ENCODE measurements around the gene MLXIP. TPM values are rescaled to one million over a fixed set of nuclear protein-coding genes. Genes with fewer than 3 reads are reported as not detected.

The MLXIP gene
- polyA plus RNA-seq, 1 experiment, result 4.8 TPM

GRCh38 chr12:122123761-122124145, 45.2 kb downstream of the MLXIP start:
- no peak for TF ChIP-seq CTCF (IDR thresholded peaks at IDR 0.05; ENCODE audit: insufficient read depth, low read depth, low read length)
- no peak for DNase-seq (ENCODE audit: low read depth)
- POLR2A ChIA-PET, result no interaction called here
- Histone ChIP-seq H3K36me3 (ENCODE audit: control insufficient read depth, insufficient read depth, low read length) (peaks cover 4% of the 10 kb centered on the region), H3K27me3 (ENCODE audit: control insufficient read depth, insufficient read depth, low read length) (no peaks in the 10 kb centered on the region), H3K4me3 (ENCODE audit: low read depth, low read length) (no peak overlapping the region)
- CTCF ChIA-PET, result interaction anchor here (0.7 to 16.2 kb wide), 27 partner anchors 8 to 329 kb away, joined by 3 to 207 read pairs (median 8); partner anchors contain the start of gene MLXIP

GRCh38 chr12:122124370-122124769, 45.8 kb downstream of the MLXIP start:
- H3K27me3 ChIP-seq (ENCODE audit: control insufficient read depth, insufficient read depth, low read length), result no peaks in the 10 kb centered on the region
- POLR2A ChIA-PET, result no interaction called here
- CTCF ChIA-PET, result interaction anchor here (0.6 to 16.2 kb wide), 9 partner anchors 14 to 330 kb away, joined by 3 to 207 read pairs (median 21); partner anchors contain the start of gene MLXIP
- TF ChIP-seq CTCF (IDR thresholded peaks at IDR 0.05; ENCODE audit: insufficient read depth, low read depth, low read length), result no peak
- H3K4me3 ChIP-seq (ENCODE audit: low read depth, low read length), result no peak overlapping the region
- H3K36me3 ChIP-seq (ENCODE audit: control insufficient read depth, insufficient read depth, low read length), result peaks cover 9% of the 10 kb centered on the region
- DNase-seq (ENCODE audit: low read depth), result no peak

GRCh38 chr12:122125452-122126341, 47.1 kb downstream of the MLXIP start:
- Histone ChIP-seq H3K27me3 (ENCODE audit: control insufficient read depth, insufficient read depth, low read length) (no peaks in the 10 kb centered on the region), H3K36me3 (ENCODE audit: control insufficient read depth, insufficient read depth, low read length) (peaks cover 18% of the 10 kb centered on the region), H3K4me3 (ENCODE audit: low read depth, low read length) (no peak overlapping the region)
- DNase-seq (ENCODE audit: low read depth), result no peak
- ChIA-PET CTCF (interaction anchor here (0.8 to 16.2 kb wide), 4 partner anchors 45 to 207 kb away, joined by 3 to 207 read pairs (median 23); partner anchors contain the start of gene MLXIP), POLR2A (no interaction called here)
- no peak for TF ChIP-seq CTCF (IDR thresholded peaks at IDR 0.05; ENCODE audit: insufficient read depth, low read depth, low read length)

GRCh38 chr12:122126342-122126635, 47.7 kb downstream of the MLXIP start:
- no peak for DNase-seq (ENCODE audit: low read depth)
- H3K36me3 ChIP-seq (ENCODE audit: control insufficient read depth, insufficient read depth, low read length), result peaks cover 19% of the 10 kb centered on the region
- CTCF ChIA-PET, result interaction anchor here (1.6 to 16.2 kb wide), 3 partner anchors 46 to 207 kb away, joined by 3 to 207 read pairs (median 43); partner anchors contain the start of gene MLXIP
- TF ChIP-seq CTCF (IDR thresholded peaks at IDR 0.05; ENCODE audit: insufficient read depth, low read depth, low read length), result no peak
- POLR2A ChIA-PET, result no interaction called here
- H3K4me3 ChIP-seq (ENCODE audit: low read depth, low read length), result no peak overlapping the region
- no peaks in the 10 kb centered on the region for H3K27me3 ChIP-seq (ENCODE audit: control insufficient read depth, insufficient read depth, low read length)

- H3K4me3 ChIP-seq (ENCODE audit: low read depth, low read length), result no peak overlapping the region
- no peaks in the 10 kb centered on the region for H3K27me3 ChIP-seq (ENCODE audit: control insufficient read depth, insufficient read depth, low read length)
- ChIA-PET CTCF (interaction anchor here (16.2 kb wide), 1 partner anchor 74 kb away, joined by 207 read pairs; no protein-coding TSS in a partner anchor), POLR2A (no interaction called here)
- TF ChIP-seq CTCF (IDR thresholded peaks at IDR 0.05; ENCODE audit: insufficient read depth, low read depth, low read length), result no peak
- H3K36me3 ChIP-seq (ENCODE audit: control insufficient read depth, insufficient read depth, low read length), result peaks cover 20% of the 10 kb centered on the region
- no peak for DNase-seq (ENCODE audit: low read depth)
These were observed 48.4 kb downstream of the MLXIP start for GRCh38 chr12:122126713-122127597.
